Muscle layer of duodenum (tissue), 2 donors: ENCODE measurements around the gene RBBP5.
"Not testable (repeated sequence)": the region's sequence is repeated elsewhere in the genome, so short reads cannot be mapped to it uniquely, and the experiment has no call there.

ENCODE experiments used
- H3K27ac ChIP-seq: one replicate; pipeline ENCODE4 v1.7.0; 2013; ENCODE audit warnings: mild to moderate bottlenecking, low read length
- H3K27me3 ChIP-seq: one replicate; pipeline ENCODE4 v1.7.0; 2013; ENCODE audit warnings: low read depth, mild to moderate bottlenecking, control low read depth, low read length
- H3K36me3 ChIP-seq, 2 donors: one replicate each; pipeline ENCODE4 v1.7.0; 2013; ENCODE audit warnings: low read length in 2 of 2, control low read depth in 1 of 2, mild to moderate bottlenecking in 1 of 2; ENCODE audit not compliant: insufficient read depth in 2 of 2, control insufficient read depth in 1 of 2
- H3K4me1 ChIP-seq, 2 donors: one replicate each; pipeline ENCODE4 v1.7.0; 2013; ENCODE audit warnings: low read length in 2 of 2, mild to moderate bottlenecking in 2 of 2, control low read depth in 1 of 2, moderate library complexity in 1 of 2; ENCODE audit not compliant: insufficient read depth in 2 of 2, control insufficient read depth in 1 of 2
- H3K4me3 ChIP-seq, 2 donors: one replicate each; pipeline ENCODE4 v1.7.0; 2013; ENCODE audit warnings: low read length in 2 of 2, low read depth in 1 of 2, mild to moderate bottlenecking in 1 of 2
- H3K9me3 ChIP-seq, 2 donors: one replicate each; pipeline ENCODE4 v1.7.0; 2013; ENCODE audit warnings: low read length in 2 of 2, control low read depth in 1 of 2, mild to moderate bottlenecking in 1 of 2; ENCODE audit not compliant: control insufficient read depth in 1 of 2
- donor health status: healthy.

Gene RBBP5

GRCh38 chr1:205121660-205122488 lies at the start of gene RBBP5:
Gene RBBP5 (minus strand): TSS chr1:205121978. CDS start chr1:205121873, 105 bp downstream.
- H3K36me3 ChIP-seq = peaks cover 0 to 10% of the 10 kb centered on the region in 2 donors
- H3K27ac ChIP-seq = peak within 1 kb of the TSS; percentile 99
- peaks cover 3 to 25% of the 10 kb centered on the region in 2 donors for H3K4me1 ChIP-seq
- no peaks in the 10 kb centered on the region for H3K27me3 ChIP-seq
- peak within 1 kb of the TSS; percentile 91 to 99 for H3K4me3 ChIP-seq
- H3K9me3 ChIP-seq = no peaks in the 10 kb centered on the region

- Histone ChIP-seq H3K27me3 (no peaks in the 10 kb centered on the region), H3K4me1 (peaks cover 5 to 7% of the 10 kb centered on the region in 2 donors), H3K36me3 (peaks cover 14 to 33% of the 10 kb centered on the region in 2 donors), H3K4me3 (no peak overlapping the region), H3K27ac (no peak overlapping the region), H3K9me3 (no peaks in the 10 kb centered on the region)
Measured at GRCh38 chr1:205171369-205171768, 49.6 kb upstream of the RBBP5 start.

GRCh38 chr1:205170532-205171269 lies 48.9 kb upstream of the RBBP5 start:
- H3K4me1 ChIP-seq = peaks cover 2 to 7% of the 10 kb centered on the region in 2 donors
- H3K27me3 ChIP-seq = no peaks in the 10 kb centered on the region
- H3K4me3 ChIP-seq = no peak overlapping the region
- no peak overlapping the region for H3K27ac ChIP-seq
- H3K9me3 ChIP-seq = no peaks in the 10 kb centered on the region
- H3K36me3 ChIP-seq = peaks cover 14 to 29% of the 10 kb centered on the region in 2 donors

- Histone ChIP-seq H3K36me3 (peaks cover 14 to 27% of the 10 kb centered on the region in 2 donors), H3K4me3 (no peak overlapping the region), H3K27me3 (no peaks in the 10 kb centered on the region), H3K27ac (no peak overlapping the region), H3K9me3 (no peaks in the 10 kb centered on the region), H3K4me1 (no peaks in the 10 kb centered on the region)
Measured at GRCh38 chr1:205169248-205169647, 47.5 kb upstream of the RBBP5 start.

DNA sequence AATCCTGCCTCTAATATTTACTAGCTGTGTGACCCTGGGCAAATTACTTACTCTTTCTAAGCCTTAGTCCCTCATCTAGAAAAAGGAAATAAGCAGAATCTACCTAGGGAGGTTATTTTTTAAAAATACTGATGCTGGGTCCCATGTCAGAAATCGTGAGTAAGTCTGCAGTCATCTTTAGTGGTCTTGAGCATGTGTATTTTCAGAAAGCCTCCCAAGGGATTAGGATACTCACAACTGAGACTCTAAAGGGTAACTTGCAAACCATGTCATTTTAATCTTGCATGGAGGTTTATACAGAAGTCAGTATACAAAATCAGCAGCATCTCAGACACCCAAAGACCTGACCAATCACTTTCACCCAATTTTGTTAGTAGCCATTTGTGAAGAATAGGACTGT lies 46.5 kb upstream of the RBBP5 start:
- Histone ChIP-seq H3K4me1 (no peaks in the 10 kb centered on the region), H3K9me3 (no peaks in the 10 kb centered on the region), H3K27ac (no peak overlapping the region), H3K4me3 (no peak overlapping the region), H3K27me3 (no peaks in the 10 kb centered on the region), H3K36me3 (peaks cover 19 to 28% of the 10 kb centered on the region in 2 donors)

DNA sequence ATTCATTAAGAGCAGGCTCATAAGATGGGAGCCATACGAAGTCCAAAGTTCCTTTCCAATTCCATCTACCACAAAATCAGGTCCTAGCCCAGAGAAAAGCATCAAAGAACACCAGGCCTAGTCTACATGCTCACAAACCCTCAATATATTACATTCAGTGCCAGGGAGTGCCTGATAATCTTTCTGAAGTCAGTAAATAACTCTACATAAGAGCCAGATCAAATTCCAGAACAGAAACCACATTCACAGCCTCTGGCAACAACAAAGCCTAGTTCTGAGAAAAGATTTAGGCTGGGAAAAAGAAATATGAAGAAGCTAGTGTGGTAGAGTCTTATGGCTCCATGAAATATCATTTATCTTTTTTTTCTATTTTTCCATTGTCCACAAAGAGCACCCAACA lies 40.5 kb upstream of the RBBP5 start:
- H3K27ac ChIP-seq = no peak overlapping the region
- H3K36me3 ChIP-seq = peaks cover 52 to 64% of the 10 kb centered on the region in 2 donors

GRCh38 chr1:205161076-205161475 lies 39.3 kb upstream of the RBBP5 start:
- no peaks in the 10 kb centered on the region for H3K4me1 ChIP-seq
- no peak overlapping the region for H3K4me3 ChIP-seq
- H3K27me3 ChIP-seq = no peaks in the 10 kb centered on the region
- peaks cover 57 to 72% of the 10 kb centered on the region in 2 donors for H3K36me3 ChIP-seq
- no peak overlapping the region for H3K27ac ChIP-seq
- no peaks in the 10 kb centered on the region for H3K9me3 ChIP-seq

More for the DNA sequence above, 40.5 kb upstream of the RBBP5 start:
- Histone ChIP-seq H3K27me3 (no peaks in the 10 kb centered on the region), H3K4me1 (no peaks in the 10 kb centered on the region), H3K9me3 (no peaks in the 10 kb centered on the region), H3K4me3 (no peak overlapping the region)

- no peaks in the 10 kb centered on the region for H3K4me1 ChIP-seq
- H3K27me3 ChIP-seq = no peaks in the 10 kb centered on the region
- no peak overlapping the region for H3K27ac ChIP-seq
- H3K36me3 ChIP-seq = peaks cover 55 to 87% of the 10 kb centered on the region in 2 donors
- no peak overlapping the region for H3K4me3 ChIP-seq
- no peaks in the 10 kb centered on the region for H3K9me3 ChIP-seq
Measured at GRCh38 chr1:205158048-205158616, 36.4 kb upstream of the RBBP5 start.

DNA sequence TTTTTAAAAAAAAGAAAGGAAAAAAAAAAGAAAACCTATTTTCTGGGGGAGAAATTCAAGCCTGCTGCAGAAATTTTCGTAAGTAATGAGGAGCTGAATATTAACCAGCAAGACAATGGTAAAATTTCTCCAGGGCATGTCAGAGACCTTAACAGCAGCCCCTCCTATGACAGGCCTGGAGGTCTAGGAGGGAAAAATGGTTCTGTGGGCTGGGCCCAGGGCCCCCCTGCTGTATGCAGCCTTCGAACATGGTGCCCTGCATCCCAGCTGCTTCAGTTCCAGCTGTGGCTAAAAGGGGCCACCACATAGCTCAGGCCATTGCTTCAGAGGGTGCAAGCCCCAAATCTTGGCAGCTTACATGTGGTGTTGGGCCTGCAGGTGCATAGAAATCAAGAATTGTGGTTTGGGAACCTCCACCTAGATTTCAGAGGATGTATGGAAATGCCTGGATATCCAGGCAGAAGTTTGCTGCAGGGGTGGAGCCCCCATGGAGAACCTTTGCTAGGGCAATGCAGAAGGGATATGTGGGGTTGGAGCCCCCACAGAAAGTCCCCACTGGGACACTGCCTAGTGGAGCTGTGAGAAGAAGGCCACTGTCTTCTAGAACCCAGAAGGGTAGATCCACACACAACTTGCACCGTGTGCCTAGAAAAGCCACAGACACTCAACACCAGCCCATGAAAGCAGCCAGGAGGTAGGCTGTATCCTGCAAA lies 34.0 kb upstream of the RBBP5 start:
- H3K27me3 ChIP-seq, H3K9me3 ChIP-seq, H3K27ac ChIP-seq, H3K4me3 ChIP-seq, H3K4me1 ChIP-seq: not testable (repeated sequence)
- H3K36me3 ChIP-seq = peaks cover 44 to 71% of the 10 kb centered on the region in 2 donors

GRCh38 chr1:205152505-205152904 lies 30.7 kb upstream of the RBBP5 start:
- Histone ChIP-seq H3K9me3 (no peaks in the 10 kb centered on the region), H3K4me3 (no peak overlapping the region), H3K4me1 (no peaks in the 10 kb centered on the region), H3K27me3 (no peaks in the 10 kb centered on the region), H3K27ac (no peak overlapping the region), H3K36me3 (peaks cover 44 to 70% of the 10 kb centered on the region in 2 donors)
